Stimulated activated CD4-positive, alpha-beta T cell treated with anti-CD3 and anti-CD28 coated beads, TNF-alpha, amount 100 ng/mL, for 24 hours (primary cell): ENCODE data around the gene GMEB1.
A peak's percentile ranks its signal among the peaks of the same experiment; 100 is the strongest.
"Not testable (repeated sequence)": the region's sequence is repeated elsewhere in the genome, so short reads cannot be mapped to it uniquely, and the experiment has no call there.

Source experiments
- DNase-seq, 3 experiments: peaks; one replicate each; pipeline ENCODE4 v3.0.0-alpha.2; 2020; ENCODE audit warnings: low read depth in 3 of 3

GMEB1 gene

GRCh38 chr1:28671254-28671780 is 2.7 kb downstream of the GMEB1 start:
- DNase-seq, result no peak

GRCh38 chr1:28672971-28673370 is 4.4 kb downstream of the GMEB1 start:
- not testable (repeated sequence) for DNase-seq

GRCh38 chr1:28675924-28676257 is 7.3 kb downstream of the GMEB1 start:
- DNase-seq, result no peak

GRCh38 chr1:28680151-28680550 is 11.6 kb downstream of the GMEB1 start:
- DNase-seq, result no peak

- no peak for DNase-seq
Measured at GRCh38 chr1:28682840-28683239, 14.3 kb downstream of the GMEB1 start.

GRCh38 chr1:28684937-28685336 is 16.4 kb downstream of the GMEB1 start:
- DNase-seq, result no peak

- DNase-seq, result not testable (repeated sequence)
Measured at GRCh38 chr1:28691627-28692026, 23.0 kb downstream of the GMEB1 start.

GRCh38 chr1:28703629-28704028 is 35.0 kb downstream of the GMEB1 start:
- DNase-seq, result no peak

- DNase-seq, result no peak
Measured at GRCh38 chr1:28716336-28716735, 47.8 kb downstream of the GMEB1 start.

GRCh38 chr1:28718166-28718565 is 49.6 kb downstream of the GMEB1 start:
- DNase-seq, result no peak

- DNase-seq, result no peak
Measured at GRCh38 chr1:28718586-28719331, 50.2 kb downstream of the GMEB1 start.

GRCh38 chr1:28719332-28719619 is 50.7 kb downstream of the GMEB1 start:
- no peak for DNase-seq

GRCh38 chr1:28720376-28720775 is 51.8 kb downstream of the GMEB1 start:
- no peak for DNase-seq

- not testable (repeated sequence) for DNase-seq
Measured at GRCh38 chr1:28721927-28722326, 53.3 kb downstream of the GMEB1 start.

GRCh38 chr1:28725365-28725764 is 56.8 kb downstream of the GMEB1 start:
- not testable (repeated sequence) for DNase-seq

- DNase-seq, result no peak
Measured at GRCh38 chr1:28735961-28736449, 67.4 kb downstream of the GMEB1 start.

GRCh38 chr1:28736450-28737306 is 68.1 kb downstream of the GMEB1 start, which contains the start of gene YTHDF2:
Gene YTHDF2 (plus strand): TSS chr1:28736940. CDS start chr1:28737121, 181 bp downstream.
- DNase-seq, result peak; percentile 98 to 99 (median 99)

GRCh38 chr1:28737307-28738132 is 68.9 kb downstream of the GMEB1 start:
- peak; percentile 16 to 47 (median 16) for DNase-seq

- DNase-seq, result no peak
Measured at GRCh38 chr1:28740118-28740517, 71.5 kb downstream of the GMEB1 start.

GRCh38 chr1:28744184-28744583 is 75.6 kb downstream of the GMEB1 start:
- no peak for DNase-seq

- DNase-seq, result no peak
Measured at GRCh38 chr1:28745653-28746173, 77.1 kb downstream of the GMEB1 start.

GRCh38 chr1:28750330-28750729 is 81.7 kb downstream of the GMEB1 start:
- DNase-seq, result no peak
